A673 (cell line): Measurements from ENCODE around the gene DMGDH.

Source experiments
- CTCF ChIP-seq: fragments of 300-800, 200-600 bp; sonication (generic); conservative IDR thresholded peaks from 2 replicates; pipeline ENCODE4 v1.5.1; 2017; ENCODE audit warnings: low read depth, mild to moderate bottlenecking, antibody characterized with exemption, low read length, moderate library complexity, mixed read lengths
- EZH2 ChIP-seq: fragments of 200-600 bp; sonication (generic); IDR thresholded peaks from 2 replicates; pipeline ENCODE4 v1.6.1; 2017; ENCODE audit warnings: borderline replicate concordance, low read depth, mild to moderate bottlenecking, mixed read lengths, antibody characterized with exemption, low read length; ENCODE audit not compliant: poor library complexity, severe bottlenecking

- TF ChIP-seq CTCF (no peak), EZH2 (no peak)
These were observed 24.3 kb upstream of the DMGDH start for GRCh38 chr5:79093762-79094161.
